HUDEP-2 (cell line): ENCODE results near the gene FUT7.
A peak's percentile ranks its signal among the peaks of the same experiment; 100 is the strongest.
"Not testable (repeated sequence)": the region's sequence is repeated elsewhere in the genome, so short reads cannot be mapped to it uniquely, and the experiment has no call there.

Source experiments
- DNase-seq, 76 experiments: peaks; one replicate each; lab custom pipeline; 2025; ENCODE audit not compliant: unreplicated experiment in 76 of 76; lab: John Stamatoyannopoulos, UW

The FUT7 gene

GRCh38 chr9:137034039-137034708 is 2.3 kb upstream of the FUT7 start:
- no peak for DNase-seq

GRCh38 chr9:137033481-137033880 is 1.6 kb upstream of the FUT7 start:
- not testable (repeated sequence) for DNase-seq

- no peak for DNase-seq
Measured at GRCh38 chr9:137032858-137033257, 970 bp upstream of the FUT7 start.

- peak in 1 of 76 experiments; percentile 10 for DNase-seq
Measured at GRCh38 chr9:137030538-137031527, 1.1 kb downstream of the FUT7 start.

- DNase-seq: no peak
Measured at GRCh38 chr9:137030006-137030405, 1.9 kb downstream of the FUT7 start.

- DNase-seq: peak in 60 of 76 experiments; percentile 9 to 75 (median 52)
Measured at GRCh38 chr9:137029058-137029936, 2.6 kb downstream of the FUT7 start.

GRCh38 chr9:137028263-137029057 is 3.4 kb downstream of the FUT7 start:
- DNase-seq: peak in 57 of 76 experiments; percentile 6 to 66 (median 42)

- no peak for DNase-seq
Measured at GRCh38 chr9:137027369-137028262, 4.3 kb downstream of the FUT7 start, which contains the start of gene ABCA2. TSS of gene ABCA2 (minus strand) at chr9:137028237. CDS start at chr9:137028140, 97 bp downstream.

GRCh38 chr9:137026828-137027227 is 5.1 kb downstream of the FUT7 start:
- DNase-seq: no peak

GRCh38 chr9:137026384-137026783 is 5.5 kb downstream of the FUT7 start:
- DNase-seq: no peak

GRCh38 chr9:137025517-137025966 is 6.3 kb downstream of the FUT7 start:
- no peak for DNase-seq

GRCh38 chr9:137023583-137023991 is 8.3 kb downstream of the FUT7 start:
- no peak for DNase-seq

GRCh38 chr9:137023157-137023556 is 8.7 kb downstream of the FUT7 start:
- DNase-seq: no peak

GRCh38 chr9:137022662-137023008 is 9.3 kb downstream of the FUT7 start:
- no peak for DNase-seq

- DNase-seq: peak in 72 of 76 experiments; percentile 28 to 93 (median 80)
Measured at GRCh38 chr9:137021979-137022661, 9.8 kb downstream of the FUT7 start.

- no peak for DNase-seq
Measured at GRCh38 chr9:137021568-137021978, 10.3 kb downstream of the FUT7 start.

- DNase-seq: no peak
Measured at GRCh38 chr9:137020771-137021567, 10.9 kb downstream of the FUT7 start.
